LNCAP (cell line): ENCODE results near the gene TSSC4.

ENCODE experiments used
- TF ChIP-seq, protein P1 (sequence below): fragments of 450-650 bp; IDR thresholded peaks from 2 replicates; pipeline ENCODE4 v1.5.1; 2017; ENCODE audit warnings: mild to moderate bottlenecking

The TSSC4 gene

DNA sequence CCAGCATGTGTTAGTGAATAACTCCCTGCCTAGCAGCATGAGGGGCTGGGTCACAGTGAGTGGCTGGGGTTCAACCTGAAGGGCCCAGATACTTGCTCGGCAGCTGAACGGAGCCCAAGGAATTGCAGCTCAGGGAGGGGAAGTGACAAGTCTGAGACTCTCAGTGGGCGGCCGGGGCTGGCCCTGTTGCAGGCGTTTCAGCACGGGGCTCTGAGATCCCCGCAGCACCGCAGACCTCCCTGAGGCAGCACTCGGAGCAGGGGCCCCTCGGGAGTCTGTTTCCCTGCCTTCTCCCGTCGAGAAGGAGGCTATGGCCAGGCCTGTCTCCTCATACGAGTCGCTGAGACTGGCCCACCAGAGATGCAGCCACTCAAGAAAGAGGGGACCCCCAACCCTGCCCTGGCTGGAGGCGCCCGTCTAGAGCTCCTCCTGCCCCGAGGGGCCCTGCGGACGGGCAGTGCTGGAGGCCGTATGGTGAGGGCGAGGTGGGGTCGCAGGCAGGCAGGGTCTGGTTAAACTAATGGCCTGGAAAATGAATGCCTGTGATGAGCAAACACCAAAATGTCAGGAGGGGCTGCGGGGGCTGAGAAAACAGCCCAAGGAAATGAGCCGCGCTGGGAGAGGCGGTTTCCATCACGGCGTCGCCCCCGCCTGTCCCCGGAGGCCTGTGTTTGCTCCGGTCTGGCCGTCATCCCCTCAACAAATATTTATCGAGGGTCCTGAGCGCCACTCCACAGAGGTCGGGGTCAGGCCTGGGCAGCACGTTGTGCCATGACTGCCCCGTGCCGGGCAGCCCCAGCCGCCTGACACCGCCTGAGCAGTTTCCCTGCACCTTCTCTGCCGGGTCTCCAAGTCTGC is 9.3 kb downstream of the TSSC4 start:
- TF ChIP-seq, protein P1, sequence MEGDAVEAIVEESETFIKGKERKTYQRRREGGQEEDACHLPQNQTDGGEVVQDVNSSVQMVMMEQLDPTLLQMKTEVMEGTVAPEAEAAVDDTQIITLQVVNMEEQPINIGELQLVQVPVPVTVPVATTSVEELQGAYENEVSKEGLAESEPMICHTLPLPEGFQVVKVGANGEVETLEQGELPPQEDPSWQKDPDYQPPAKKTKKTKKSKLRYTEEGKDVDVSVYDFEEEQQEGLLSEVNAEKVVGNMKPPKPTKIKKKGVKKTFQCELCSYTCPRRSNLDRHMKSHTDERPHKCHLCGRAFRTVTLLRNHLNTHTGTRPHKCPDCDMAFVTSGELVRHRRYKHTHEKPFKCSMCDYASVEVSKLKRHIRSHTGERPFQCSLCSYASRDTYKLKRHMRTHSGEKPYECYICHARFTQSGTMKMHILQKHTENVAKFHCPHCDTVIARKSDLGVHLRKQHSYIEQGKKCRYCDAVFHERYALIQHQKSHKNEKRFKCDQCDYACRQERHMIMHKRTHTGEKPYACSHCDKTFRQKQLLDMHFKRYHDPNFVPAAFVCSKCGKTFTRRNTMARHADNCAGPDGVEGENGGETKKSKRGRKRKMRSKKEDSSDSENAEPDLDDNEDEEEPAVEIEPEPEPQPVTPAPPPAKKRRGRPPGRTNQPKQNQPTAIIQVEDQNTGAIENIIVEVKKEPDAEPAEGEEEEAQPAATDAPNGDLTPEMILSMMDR: no peak

DNA sequence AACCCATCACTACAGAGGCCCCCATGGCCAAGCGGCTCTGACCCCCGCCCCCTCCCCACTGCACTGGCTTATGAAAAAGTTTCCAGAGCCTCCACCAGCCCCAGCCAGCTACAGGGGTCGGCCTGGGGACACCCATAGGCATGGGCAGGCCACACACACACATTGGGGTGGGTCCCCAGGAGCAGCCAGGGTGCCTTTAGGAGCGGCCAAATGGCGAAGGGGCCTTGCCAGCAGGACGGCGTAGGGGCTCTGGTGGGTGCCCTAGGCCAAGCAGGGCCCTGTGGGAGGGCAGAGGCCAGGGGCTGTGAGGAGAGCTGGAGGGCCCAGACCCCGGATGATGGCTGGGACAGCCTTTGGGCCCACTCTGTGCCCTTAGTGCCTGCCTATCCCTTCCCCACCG is 10.1 kb downstream of the TSSC4 start:
- TF ChIP-seq, protein P1: no peak

GRCh38 chr11:2411446-2412305 is 11.1 kb downstream of the TSSC4 start:
- TF ChIP-seq, protein P1: no peak

GRCh38 chr11:2412323-2412722 is 11.8 kb downstream of the TSSC4 start:
- TF ChIP-seq, protein P1: no peak

DNA sequence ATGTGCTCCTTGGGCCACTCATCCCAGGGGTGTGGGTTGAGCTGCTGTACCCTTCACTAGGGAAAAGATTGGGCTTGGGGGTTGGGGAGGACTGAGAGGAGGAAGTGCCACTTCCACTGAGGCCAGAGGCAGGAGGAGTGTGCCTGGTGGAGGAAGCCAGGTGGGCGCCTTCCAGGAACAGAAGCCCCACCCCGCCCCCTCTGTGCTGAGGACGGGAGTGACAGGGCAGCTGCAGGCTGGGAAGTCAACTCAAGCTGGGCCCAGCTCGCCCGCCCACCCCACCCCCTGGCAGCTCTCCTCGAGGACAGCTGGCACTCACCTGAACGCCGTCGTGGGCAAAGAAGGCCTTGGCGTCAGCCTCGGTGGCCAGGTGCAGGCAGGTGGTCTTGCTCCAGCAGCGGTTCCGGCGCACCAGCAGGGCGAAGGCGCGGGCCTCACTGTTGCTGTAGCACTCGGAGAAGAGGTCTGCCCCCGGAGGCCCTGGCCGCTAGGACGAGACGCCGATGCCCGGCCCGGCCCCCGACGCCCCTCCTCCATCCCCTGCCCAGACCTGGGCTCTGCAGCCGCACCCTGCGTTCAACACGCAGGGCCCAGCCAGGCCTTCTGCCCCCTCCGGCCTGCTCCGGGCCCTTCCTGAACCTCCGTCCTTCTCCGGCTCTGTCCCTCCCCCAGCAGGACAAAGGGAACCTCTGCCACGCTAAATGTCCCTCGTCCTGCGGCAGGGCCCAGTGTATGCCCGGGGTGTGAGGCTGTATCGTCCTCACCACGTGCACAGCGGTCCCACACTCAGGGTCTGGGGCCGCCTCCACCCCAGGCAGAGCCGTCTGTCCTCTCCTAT is 13.4 kb downstream of the TSSC4 start:
- TF ChIP-seq, protein P1: no peak

DNA sequence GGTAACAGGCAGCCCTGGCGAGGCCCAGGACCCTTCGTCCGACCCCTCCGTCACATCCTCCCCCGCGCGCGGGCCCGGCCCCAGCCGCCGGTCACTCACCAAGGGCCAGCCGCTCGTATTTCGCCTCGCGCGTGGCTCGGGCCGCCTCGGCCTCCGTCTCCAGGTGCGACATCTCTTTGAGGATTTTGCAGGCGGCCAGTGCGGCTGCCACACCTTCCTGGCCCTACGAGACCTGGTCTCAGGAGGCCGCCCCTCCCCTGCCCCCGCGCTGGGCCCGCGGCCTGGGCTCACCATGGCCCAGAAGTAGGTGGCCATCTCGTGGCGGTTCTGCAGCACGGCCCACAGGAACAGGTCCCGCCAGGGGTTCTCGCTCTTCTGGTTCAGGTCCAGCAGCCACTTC is 14.1 kb downstream of the TSSC4 start:
- TF ChIP-seq, protein P1: no peak

DNA sequence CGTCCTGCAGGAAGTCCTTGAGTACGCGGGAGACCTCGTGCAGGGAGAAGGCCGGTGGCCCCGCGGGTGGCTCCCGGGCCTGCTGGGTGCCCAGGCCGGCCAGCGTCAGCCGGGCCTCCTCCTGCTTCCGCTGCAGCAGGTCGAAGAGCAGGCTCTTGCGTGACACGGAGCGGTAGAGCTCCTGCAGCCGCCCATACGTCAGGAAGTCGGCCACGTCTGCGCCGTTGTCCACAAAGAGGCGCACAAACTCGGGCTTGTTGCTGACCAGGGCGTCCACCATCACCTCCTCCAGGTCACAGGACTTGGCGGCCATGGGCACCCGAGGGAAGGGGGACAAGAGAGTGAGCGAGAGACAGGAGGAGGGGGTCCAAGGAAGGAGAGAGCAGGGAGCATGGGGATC is 14.6 kb downstream of the TSSC4 start:
- TF ChIP-seq, protein P1: no peak
